HCT116 (cell line): ENCODE data around the gene NUB1. TPM values are rescaled to one million over a fixed set of nuclear protein-coding genes. Genes with fewer than 3 reads are reported as not detected.

ENCODE experiments used
- ATAC-seq: fragments of 200-7000 bp; cut with Tn5 transposase; 2 replicates; pipeline ENCODE4 v1.9.1; 2020; ENCODE audit warnings: mild to moderate bottlenecking, moderate library complexity
- BruUV-seq: library from RNA; stranded (reverse); fragments of 400-500 nt; replicated peaks from 2 replicates; lab custom pipeline; 2021; lab: Mats Ljungman, UMichigan
- CTCF ChIA-PET: fragments of 300-600 bp; sonication (Branson Sonifier 250); formaldehyde crosslinking; loops from one replicate; lab custom pipeline; 2021; ENCODE audit warnings: antibody characterized with exemption; lab: Charles Lee
- POLR2A ChIA-PET: fragments of 300-600, 350-600 bp; sonication (Branson Sonifier 250); formaldehyde crosslinking; loops from one replicate; lab custom pipeline; 2021; ENCODE audit warnings: antibody characterized with exemption; lab: Charles Lee
- RAD21 ChIA-PET, 2 experiments: fragments of 300-600 bp; sonication (Branson Sonifier 250); formaldehyde crosslinking; loops; one replicate each; lab custom pipeline; 2023; ENCODE audit warnings: low total read pairs in 2 of 2; ENCODE audit not compliant: uncharacterized antibody in 2 of 2, unreplicated experiment in 2 of 2, low non-redundant PET in 1 of 2; lab: Charles Lee
- DNase-seq: peaks from one replicate; pipeline ENCODE4 v3.0.0-alpha.2; 2010; ENCODE audit warnings: low read depth, low spot score
- H2AFZ ChIP-seq: fragments of 200-600 bp; shearing (Covaris generic), sonication (generic); 2 replicates; pipeline ENCODE4 v1.6.1; 2017; ENCODE audit warnings: low read depth, mixed run types, mixed read lengths, antibody characterized with exemption, low read length; ENCODE audit not compliant: poor library complexity, severe bottlenecking
- H3K27ac ChIP-seq: 2 replicates; pipeline ENCODE4 v1.5.1; 2012; ENCODE audit warnings: low read depth, low read length
- H3K27me3 ChIP-seq: fragments of 200-600 bp; sonication (generic); 2 replicates; pipeline ENCODE4 v1.6.1; 2016; ENCODE audit warnings: mixed run types, low read length, mixed read lengths; ENCODE audit not compliant: insufficient read depth
- H3K36me3 ChIP-seq, 2 experiments: fragments of 200-500 bp in 1 of 2; fragments of 200-600 bp in 1 of 2; sonication (Bioruptor generic) in 1 of 2; sonication (generic) in 1 of 2; 2 replicates each; pipeline versions ENCODE4 v1.5.1 to v1.6.1; 2014 to 2016; ENCODE audit warnings: low read length in 2 of 2, inconsistent platforms in 1 of 2, mixed read lengths in 1 of 2, mixed run types in 1 of 2; ENCODE audit not compliant: insufficient read depth in 2 of 2, control insufficient read depth in 1 of 2
- H3K4me1 ChIP-seq, 2 experiments: fragments of 200-600 bp in 1 of 2; sonication (generic) in 1 of 2; 2 replicates each; pipeline versions ENCODE4 v1.5.1 to v1.6.1; 2012 to 2017; ENCODE audit warnings: low read length in 2 of 2, inconsistent platforms in 1 of 2, mild to moderate bottlenecking in 1 of 2, mixed read lengths in 1 of 2, mixed run types in 1 of 2, moderate library complexity in 1 of 2; ENCODE audit not compliant: insufficient read depth in 2 of 2, control insufficient read depth in 1 of 2
- H3K4me2 ChIP-seq: fragments of 200-600 bp; sonication (generic); 2 replicates; pipeline ENCODE4 v1.6.1; 2017; ENCODE audit warnings: mixed run types, low read length, mixed read lengths
- H3K4me3 ChIP-seq, 2 experiments: fragments of 200-600 bp in 1 of 2; sonication (generic) in 1 of 2; replicated peaks in 1 of 2; 2 replicates each; pipeline ENCODE4 v1.5.1; 2011 to 2016; ENCODE audit warnings: low read length in 2 of 2, control low read depth in 1 of 2, low read depth in 1 of 2, mild to moderate bottlenecking in 1 of 2, mixed read lengths in 1 of 2, mixed run types in 1 of 2
- H3K79me2 ChIP-seq: fragments of 200-600 bp; sonication (generic); 2 replicates; pipeline ENCODE4 v1.6.1; 2017; ENCODE audit warnings: mild to moderate bottlenecking, mixed run types, low read length, moderate library complexity, mixed read lengths; ENCODE audit not compliant: insufficient read depth
- H3K9ac ChIP-seq: fragments of 200-600 bp; sonication (generic); 2 replicates; pipeline ENCODE4 v1.6.1; 2016; ENCODE audit warnings: low read length, mixed read lengths
- H3K9me2 ChIP-seq: fragments of 200-600 bp; sonication (generic), shearing (Covaris generic); 2 replicates; pipeline ENCODE4 v1.6.1; 2017; ENCODE audit warnings: mixed run types, mild to moderate bottlenecking, moderate library complexity; ENCODE audit not compliant: insufficient read depth
- H3K9me3 ChIP-seq, 2 experiments: fragments of 200-500 bp in 1 of 2; fragments of 200-600 bp in 1 of 2; sonication (Bioruptor generic) in 1 of 2; sonication (generic) in 1 of 2; 2 replicates each; pipeline ENCODE4 v1.6.1; 2014 to 2017; ENCODE audit warnings: low read length in 2 of 2, mixed read lengths in 2 of 2, inconsistent platforms in 1 of 2, low read depth in 1 of 2, mild to moderate bottlenecking in 1 of 2, mixed run types in 1 of 2, moderate library complexity in 1 of 2; ENCODE audit not compliant: control insufficient read depth in 1 of 2, insufficient read depth in 1 of 2
- H4K20me1 ChIP-seq: fragments of 200-600 bp; sonication (generic), shearing (Covaris generic); 2 replicates; pipeline ENCODE4 v1.6.1; 2017; ENCODE audit warnings: mixed run types, mild to moderate bottlenecking, moderate library complexity; ENCODE audit not compliant: insufficient read depth
- ATF3 ChIP-seq: IDR thresholded peaks from 2 replicates; pipeline ENCODE4 v1.6.1; 2012
- CBX3 ChIP-seq: IDR thresholded peaks from 2 replicates; pipeline ENCODE4 v1.6.1; 2012; ENCODE audit warnings: low read depth
- CEBPB ChIP-seq: IDR thresholded peaks from 2 replicates; pipeline ENCODE4 v1.6.1; 2012; ENCODE audit warnings: low read depth
- CTCF ChIP-seq, 3 experiments: fragments of 200-600 bp in 1 of 3; sonication (generic) in 1 of 3; IDR thresholded peaks in 2 of 3; conservative IDR thresholded peaks in 1 of 3; 2 replicates each; pipeline ENCODE4 v1.5.1; 2012 to 2017; ENCODE audit warnings: low read depth in 2 of 3, low read length in 2 of 3, antibody characterized with exemption in 1 of 3, borderline replicate concordance in 1 of 3, control low read depth in 1 of 3, mild to moderate bottlenecking in 1 of 3, mixed read lengths in 1 of 3, mixed run types in 1 of 3, moderate library complexity in 1 of 3; ENCODE audit not compliant: insufficient read depth in 1 of 3
- EGR1 ChIP-seq: IDR thresholded peaks from 2 replicates; pipeline ENCODE4 v1.6.1; 2012; ENCODE audit warnings: low read depth
- ELF1 ChIP-seq: IDR thresholded peaks from 2 replicates; pipeline ENCODE4 v1.6.1; 2012; ENCODE audit warnings: low read depth, borderline replicate concordance
- EZH2 ChIP-seq: fragments of 200-600 bp; sonication (generic); IDR thresholded peaks from 2 replicates; pipeline ENCODE4 v1.6.1; 2017; ENCODE audit warnings: antibody characterized with exemption, mixed run types
- EZH2phosphoT487 ChIP-seq: fragments of 200-600 bp; IDR thresholded peaks from 2 replicates; pipeline ENCODE4 v1.6.1; 2018; ENCODE audit warnings: antibody characterized with exemption, borderline replicate concordance
- FOSL1 ChIP-seq: IDR thresholded peaks from 2 replicates; pipeline ENCODE4 v1.6.1; 2012; ENCODE audit warnings: low read depth
- JUND ChIP-seq: IDR thresholded peaks from 2 replicates; pipeline ENCODE4 v1.6.1; 2012
- MAX ChIP-seq: IDR thresholded peaks from 2 replicates; pipeline ENCODE4 v1.6.1; 2012
- POLR2AphosphoS5 ChIP-seq: IDR thresholded peaks from 2 replicates; pipeline ENCODE4 v1.6.1; 2011; ENCODE audit warnings: mild to moderate bottlenecking, low read depth, low read length, moderate library complexity
- RAD21 ChIP-seq: IDR thresholded peaks from 2 replicates; pipeline ENCODE4 v1.6.1; 2012; ENCODE audit warnings: low read depth, mild to moderate bottlenecking
- REST ChIP-seq: IDR thresholded peaks from 2 replicates; pipeline ENCODE4 v1.6.1; 2012; ENCODE audit warnings: low read depth
- SIN3A ChIP-seq: IDR thresholded peaks from 2 replicates; pipeline ENCODE4 v1.6.1; 2012; ENCODE audit warnings: low read depth
- SP1 ChIP-seq: IDR thresholded peaks from 2 replicates; pipeline ENCODE4 v1.6.1; 2012; ENCODE audit warnings: low read depth
- SRF ChIP-seq: IDR thresholded peaks from 2 replicates; pipeline ENCODE4 v1.6.1; 2012; ENCODE audit warnings: low read depth
- TCF7L2 ChIP-seq: IDR thresholded peaks from 2 replicates; pipeline ENCODE4 v1.7.0; 2011; ENCODE audit warnings: borderline replicate concordance, inconsistent platforms; ENCODE audit not compliant: insufficient read depth, insufficient read length; ENCODE audit errors: extremely low read depth
- YY1 ChIP-seq: IDR thresholded peaks from 2 replicates; pipeline ENCODE4 v1.6.1; 2011; ENCODE audit warnings: low read length, low read depth, moderate library complexity, mild to moderate bottlenecking; ENCODE audit not compliant: insufficient replicate concordance; ENCODE audit errors: extremely low read depth
- ZFX ChIP-seq: fragments of 450-650 bp; IDR thresholded peaks from 2 replicates; pipeline ENCODE4 v1.6.1; 2017
- intact Hi-C: fragments of 100-400 bp; cut with micrococcal nuclease; formaldehyde crosslinking; loops from 2 replicates; pipeline ENCODE4 v1.10.0; 2022
- total RNA-seq: library from RNA; stranded (reverse); gene quantifications from one replicate; pipeline ENCODE4 v1.2.1, GENCODE V29; 2021; ENCODE audit not compliant: unreplicated experiment

NUB1 gene
- total RNA-seq, 1 experiment from 2014 or later, result 44.0 TPM

- no TSS peak for BruUV-seq
- intact Hi-C loops, result no loop called here
- Histone ChIP-seq H3K27me3 (no peaks in the 10 kb centered on the region), H3K36me3 (peaks cover 20 to 33% of the 10 kb centered on the region in 2 experiments; a peak in 3 of 4 replicates), H3K9ac (no peak overlapping the region), H3K27ac (no peak overlapping the region), H3K4me2 (no peak overlapping the region), H3K4me1 (peaks cover 15 to 17% of the 10 kb centered on the region in 2 experiments), H2AFZ (no peak overlapping the region), H3K9me2 (no peaks in the 10 kb centered on the region), H3K79me2 (peaks cover 9% of the 10 kb centered on the region; the same call in 1 of the 2 replicates), H4K20me1 (no peaks in the 10 kb centered on the region), H3K4me3 (no peak overlapping the region), H3K9me3 (no peaks in the 10 kb centered on the region)
- ATAC-seq, result no peak
- CTCF ChIA-PET, result interaction anchor here (4.2 kb wide), 1 partner anchor 33 kb away, joined by 18 read pairs; no protein-coding TSS in a partner anchor
- POLR2A ChIA-PET, result no interaction called here
- DNase-seq, result no peak
- RAD21 ChIA-PET, result no interaction called here
- TF ChIP-seq FOSL1 (no peak), EGR1 (no peak), JUND (no peak), ATF3 (no peak), EZH2 (no peak), TCF7L2 (no peak), CEBPB (no peak), CTCF (IDR thresholded peaks at IDR 0.05 in 2 of 3, conservative IDR thresholded peaks at IDR 0.05 in 1 of 3; ENCODE audit: borderline replicate concordance in 1 of 3, insufficient read depth in 1 of 3, low read depth in 2 of 3, low read length in 2 of 3) (no peak), RAD21 (no peak), SRF (no peak), ELF1 (no peak), REST (no peak), SP1 (no peak), MAX (no peak), YY1 (no peak), EZH2phosphoT487 (no peak), CBX3 (no peak), SIN3A (no peak), ZFX (no peak), POLR2AphosphoS5 (no peak)
Observed at GRCh38 chr7:151348970-151349369, 7.4 kb downstream of the NUB1 start.
